ENCODE results near the gene FBXL20. TPM values are rescaled to one million over a fixed set of nuclear protein-coding genes. Genes with fewer than 3 reads are reported as not detected.

FBXL20 gene
- polyA plus RNA-seq, 1 donor, result 16.8 TPM

DNA sequence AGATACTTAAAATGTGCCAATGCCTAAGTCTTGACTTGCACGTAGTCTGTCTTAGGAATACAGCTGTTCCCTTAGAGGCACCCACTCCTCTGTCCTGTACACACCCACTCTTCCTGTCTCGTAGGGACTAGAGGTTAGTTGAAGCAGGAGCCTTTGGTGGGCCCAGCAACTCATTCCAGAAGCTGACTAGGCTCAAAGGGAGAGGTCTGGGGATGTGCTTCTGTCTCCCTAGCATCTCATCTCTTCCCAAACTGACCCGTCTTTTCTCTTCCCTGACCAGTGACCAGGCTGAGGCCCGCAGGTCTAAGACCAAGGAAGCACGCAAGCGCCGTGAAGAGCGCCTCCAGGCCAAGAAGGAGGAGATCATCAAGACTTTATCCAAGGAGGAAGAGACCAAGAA is 197.2 kb downstream of the FBXL20 start:
- DNase-seq, result no peak

Other genes starting within 250 kb of the FBXL20 start
- 5.9 TPM for gene PLXDC1, start 250.0 kb downstream of the FBXL20 start, polyA plus RNA-seq (ENCODE audit: insufficient read length)
- 0.22 TPM for gene ARL5C, start 235.5 kb downstream of the FBXL20 start, polyA plus RNA-seq (ENCODE audit: insufficient read length)
- 12.2 TPM for gene CACNB1, start 204.0 kb downstream of the FBXL20 start, polyA plus RNA-seq (ENCODE audit: insufficient read length)
- 1,651 TPM for gene RPL19, start 201.3 kb downstream of the FBXL20 start, polyA plus RNA-seq (ENCODE audit: insufficient read length)
- 3.5 TPM for gene STAC2, start 175.7 kb downstream of the FBXL20 start, polyA plus RNA-seq (ENCODE audit: insufficient read length)
- 58.7 TPM for gene MED1, start 49.6 kb upstream of the FBXL20 start, polyA plus RNA-seq (ENCODE audit: insufficient read length)
- gene CDK12, start 59.9 kb upstream of the FBXL20 start, polyA plus RNA-seq (ENCODE audit: insufficient read length), result 77.4 TPM
- 0.08 TPM for gene NEUROD2, start 206.3 kb upstream of the FBXL20 start, polyA plus RNA-seq (ENCODE audit: insufficient read length)
- gene PPP1R1B, start 225.3 kb upstream of the FBXL20 start, polyA plus RNA-seq (ENCODE audit: insufficient read length), result 15.2 TPM
- gene STARD3, start 235.5 kb upstream of the FBXL20 start, polyA plus RNA-seq (ENCODE audit: insufficient read length), result 52.3 TPM

Data from left kidney (tissue), 2 donors.